PC-3 (cell line): ENCODE results near the gene RAB4A. TPM values are rescaled to one million over a fixed set of nuclear protein-coding genes. Genes with fewer than 3 reads are reported as not detected.

ENCODE experiments used
- ATAC-seq: fragments of 200-7000 bp; cut with Tn5 transposase; 2 replicates; pipeline ENCODE4 v1.9.1; 2020; ENCODE audit warnings: mild to moderate bottlenecking, moderate library complexity
- BruUV-seq: library from RNA; stranded (reverse); fragments of 400-500 nt; replicated peaks from 2 replicates; lab custom pipeline; 2021; lab: Mats Ljungman, UMichigan
- CTCF ChIA-PET: fragments of 300-600 bp; sonication (Branson Sonifier 250); formaldehyde crosslinking; loops from one replicate; lab custom pipeline; 2022; ENCODE audit warnings: antibody characterized with exemption; lab: Charles Lee
- POLR2A ChIA-PET: fragments of 300-600 bp; sonication (Branson Sonifier 250); formaldehyde crosslinking; loops from one replicate; lab custom pipeline; 2022; ENCODE audit warnings: antibody characterized with exemption; ENCODE audit not compliant: unreplicated experiment; lab: Charles Lee
- DNase-seq: peaks from one replicate; pipeline ENCODE4 v3.0.0-alpha.2; 2015
- H2AFZ ChIP-seq: fragments of 300-600 bp; sonication (generic); 2 replicates; pipeline ENCODE4 v1.6.0; 2016; ENCODE audit warnings: antibody characterized with exemption, low read length
- H3F3A ChIP-seq: fragments of 300-600 bp; sonication (generic); one replicate; pipeline ENCODE4 v1.6.0; 2017; ENCODE audit warnings: antibody characterized with exemption, low read length, control low read depth, mild to moderate bottlenecking; ENCODE audit not compliant: unreplicated experiment
- H3K27ac ChIP-seq: fragments of 300-600 bp; sonication (generic); 2 replicates; pipeline ENCODE4 v1.5.1; 2016; ENCODE audit warnings: mild to moderate bottlenecking, low read length
- H3K27me3 ChIP-seq: fragments of 300-600 bp; sonication (generic); 2 replicates; pipeline ENCODE4 v1.6.1; 2016; ENCODE audit warnings: low read length, mixed read lengths
- H3K36me3 ChIP-seq: fragments of 300-600 bp; sonication (generic); 2 replicates; pipeline ENCODE4 v1.6.1; 2016; ENCODE audit warnings: low read depth, mixed run types, low read length, mixed read lengths
- H3K4me1 ChIP-seq: fragments of 300-600 bp; sonication (generic); 2 replicates; pipeline ENCODE4 v1.5.1; 2016; ENCODE audit warnings: low read length; ENCODE audit not compliant: insufficient read depth
- H3K4me2 ChIP-seq: fragments of 300-600 bp; sonication (generic); 2 replicates; pipeline ENCODE4 v1.6.0; 2016; ENCODE audit warnings: low read length
- H3K4me3 ChIP-seq: fragments of 300-600 bp; sonication (generic); 2 replicates; pipeline ENCODE4 v1.5.1; 2016; ENCODE audit warnings: mild to moderate bottlenecking, low read length, mixed read lengths
- H3K79me2 ChIP-seq: fragments of 300-600 bp; sonication (generic); 2 replicates; pipeline ENCODE4 v1.6.1; 2017; ENCODE audit warnings: low read length, mixed read lengths
- H3K9ac ChIP-seq: fragments of 300-600 bp; sonication (generic); 2 replicates; pipeline ENCODE4 v1.6.0; 2016; ENCODE audit warnings: mild to moderate bottlenecking, low read length
- H3K9me2 ChIP-seq: fragments of 300-600 bp; sonication (generic); replicated peaks from 2 replicates; pipeline ENCODE4 v1.6.1; 2016; ENCODE audit warnings: mixed run types, low read length, mixed read lengths
- H3K9me3 ChIP-seq: fragments of 300-600 bp; sonication (generic); 2 replicates; pipeline ENCODE4 v1.6.1; 2016; ENCODE audit warnings: low read length, mixed read lengths
- H4K20me1 ChIP-seq: fragments of 300-600 bp; sonication (generic); 2 replicates; pipeline ENCODE4 v1.6.1; 2016; ENCODE audit warnings: low read length, mixed read lengths
- EZH2 ChIP-seq: fragments of 300-600 bp; sonication (generic); IDR thresholded peaks from one replicate; pipeline ENCODE4 v1.6.1; 2017; ENCODE audit warnings: antibody characterized with exemption, mild to moderate bottlenecking, low read length; ENCODE audit not compliant: unreplicated experiment
- EZH2phosphoT487 ChIP-seq: fragments of 300-600 bp; sonication (generic); IDR thresholded peaks from 2 replicates; pipeline ENCODE4 v1.6.1; 2018; ENCODE audit warnings: mild to moderate bottlenecking, antibody characterized with exemption, low read length, borderline replicate concordance
- intact Hi-C: fragments of 100-400 bp; cut with micrococcal nuclease; formaldehyde crosslinking; loops from 2 replicates; pipeline ENCODE4 v1.9.0; 2023
- total RNA-seq: library from RNA; depleted of rRNA; stranded (reverse); fragments of >200 nt; gene quantifications from 2 replicates; pipeline ENCODE4 v1.2.3, GENCODE V29; 2014
- TF ChIP-seq, protein P1 (sequence below): fragments of 300-600 bp; sonication (generic); conservative IDR thresholded peaks from 2 replicates; pipeline ENCODE4 v1.5.1; 2017; ENCODE audit warnings: antibody characterized with exemption, low read depth, mild to moderate bottlenecking, low read length

The RAB4A gene
- total RNA-seq, 1 experiment from 2014 or later = 67.0 TPM

DNA sequence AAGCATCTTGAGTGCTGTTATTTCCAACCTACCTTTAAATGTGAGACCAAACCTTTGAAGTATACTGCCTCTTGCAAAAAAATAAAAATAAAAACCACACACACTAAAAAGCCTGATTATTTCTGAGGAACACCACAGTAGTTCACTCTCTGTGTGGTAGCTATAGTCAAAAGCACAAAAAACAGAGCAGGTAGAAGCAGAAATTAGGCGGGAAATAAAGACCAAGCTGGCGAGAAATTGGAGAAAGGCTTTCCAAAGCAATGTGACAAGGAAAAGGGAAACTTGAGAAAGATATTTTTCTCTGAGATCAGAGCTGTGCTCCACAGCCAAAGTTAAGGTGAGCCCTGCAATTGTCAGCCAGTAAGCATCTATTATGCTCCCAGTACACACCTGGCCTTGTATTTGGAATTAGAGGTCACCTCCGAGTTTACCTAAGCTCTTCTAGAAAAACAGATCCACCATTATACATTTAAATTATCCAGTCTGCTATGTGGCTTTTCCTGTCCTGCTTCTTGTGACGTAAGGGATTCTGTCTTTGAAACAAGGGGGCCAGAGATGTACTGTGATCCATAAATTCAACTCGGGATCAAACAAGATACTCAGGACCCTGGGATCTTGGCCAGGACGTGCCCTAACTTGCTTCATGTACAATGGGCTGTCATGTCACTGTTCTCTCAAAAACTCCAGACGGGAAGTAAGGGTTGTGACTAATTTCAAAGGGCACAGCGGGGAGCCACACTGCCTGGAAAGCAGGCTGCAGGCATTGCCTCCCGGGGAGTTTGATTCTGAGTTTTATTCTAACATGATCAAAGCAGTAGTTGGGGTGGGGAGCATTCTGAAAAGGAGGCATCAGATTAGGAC, 39.8 kb upstream of the RAB4A start:
- Histone ChIP-seq H3K4me3 (no peak overlapping the region), H3K27ac (no peak overlapping the region)
- POLR2A ChIA-PET = no interaction called here

DNA sequence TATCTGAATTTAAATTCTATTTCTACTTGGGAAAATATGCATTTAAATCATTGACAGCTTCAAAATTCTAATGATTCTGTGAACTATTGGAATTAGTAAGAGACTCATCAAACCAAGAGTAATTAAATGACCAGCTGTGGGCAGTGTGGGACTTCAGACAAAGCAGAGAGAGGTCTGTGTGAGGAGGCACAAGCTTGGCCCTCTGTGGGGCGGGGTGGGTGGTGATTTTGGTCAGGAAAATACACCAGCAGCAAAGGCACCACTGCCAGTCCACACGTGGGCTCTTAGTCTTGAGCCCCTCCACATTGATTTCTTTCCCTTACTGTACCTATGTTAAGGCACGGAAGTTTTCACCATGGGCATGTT, 39.2 kb upstream of the RAB4A start:
- H3K27ac ChIP-seq = no peak overlapping the region
- H3K4me2 ChIP-seq = no peak overlapping the region
- intact Hi-C loops = loop anchor here (2.0 kb wide), 1 partner anchor 497 kb away; the partner anchor contains the start of gene RHOU
- TF ChIP-seq EZH2phosphoT487 (no peak), EZH2 (no peak)
- TF ChIP-seq, protein P1, sequence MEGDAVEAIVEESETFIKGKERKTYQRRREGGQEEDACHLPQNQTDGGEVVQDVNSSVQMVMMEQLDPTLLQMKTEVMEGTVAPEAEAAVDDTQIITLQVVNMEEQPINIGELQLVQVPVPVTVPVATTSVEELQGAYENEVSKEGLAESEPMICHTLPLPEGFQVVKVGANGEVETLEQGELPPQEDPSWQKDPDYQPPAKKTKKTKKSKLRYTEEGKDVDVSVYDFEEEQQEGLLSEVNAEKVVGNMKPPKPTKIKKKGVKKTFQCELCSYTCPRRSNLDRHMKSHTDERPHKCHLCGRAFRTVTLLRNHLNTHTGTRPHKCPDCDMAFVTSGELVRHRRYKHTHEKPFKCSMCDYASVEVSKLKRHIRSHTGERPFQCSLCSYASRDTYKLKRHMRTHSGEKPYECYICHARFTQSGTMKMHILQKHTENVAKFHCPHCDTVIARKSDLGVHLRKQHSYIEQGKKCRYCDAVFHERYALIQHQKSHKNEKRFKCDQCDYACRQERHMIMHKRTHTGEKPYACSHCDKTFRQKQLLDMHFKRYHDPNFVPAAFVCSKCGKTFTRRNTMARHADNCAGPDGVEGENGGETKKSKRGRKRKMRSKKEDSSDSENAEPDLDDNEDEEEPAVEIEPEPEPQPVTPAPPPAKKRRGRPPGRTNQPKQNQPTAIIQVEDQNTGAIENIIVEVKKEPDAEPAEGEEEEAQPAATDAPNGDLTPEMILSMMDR = peak; percentile 29; the same call in 1 of the 2 replicates
- H3K79me2 ChIP-seq = no peaks in the 10 kb centered on the region
- 0 out of 2 replicates have a peak, but pooled peaks cover 2% of the 10 kb centered on the region for H3K27me3 ChIP-seq
- no peaks in the 10 kb centered on the region for H3K36me3 ChIP-seq
- ChIA-PET CTCF (interaction anchor here (0.6 kb wide), 1 partner anchor 19 kb away, joined by 3 read pairs; no protein-coding TSS in a partner anchor), POLR2A (no interaction called here)
- H3K9me3 ChIP-seq = no peaks in the 10 kb centered on the region
- no peak overlapping the region for H2AFZ ChIP-seq
- ATAC-seq (no peak), DNase-seq (no peak)
- H3F3A ChIP-seq = no peaks in the 10 kb centered on the region
- H3K4me3 ChIP-seq = no peak overlapping the region
- BruUV-seq = no TSS peak
- no peak overlapping the region for H3K9ac ChIP-seq
- no peaks in the 10 kb centered on the region for H3K9me2 ChIP-seq
- peaks cover 39% of the 10 kb centered on the region for H3K4me1 ChIP-seq
- no peaks in the 10 kb centered on the region for H4K20me1 ChIP-seq

More for the DNA sequence above, 39.8 kb upstream of the RAB4A start:
- no peak overlapping the region for H3K9ac ChIP-seq
- H3F3A ChIP-seq = no peaks in the 10 kb centered on the region
- H3K79me2 ChIP-seq = no peaks in the 10 kb centered on the region
- DNase-seq (peak; percentile 44), ATAC-seq (peak; percentile 23)
- H3K4me1 ChIP-seq = peaks cover 39% of the 10 kb centered on the region
- peak overlapping the region; percentile 78; the same call in 1 of the 2 replicates for H3K4me2 ChIP-seq
- no peaks in the 10 kb centered on the region for H3K9me3 ChIP-seq
- H3K9me2 ChIP-seq = no peaks in the 10 kb centered on the region
- H4K20me1 ChIP-seq = no peaks in the 10 kb centered on the region
- no TSS peak for BruUV-seq
- no peaks in the 10 kb centered on the region for H3K36me3 ChIP-seq
- H2AFZ ChIP-seq = no peak overlapping the region
- CTCF ChIA-PET = interaction anchor here (0.6 kb wide), 1 partner anchor 18 kb away, joined by 3 read pairs; no protein-coding TSS in a partner anchor
- intact Hi-C loops = loop anchor here (2.0 kb wide), 1 partner anchor 496 kb away; the partner anchor contains the start of gene RHOU
- 0 out of 2 replicates have a peak, but pooled peaks cover 2% of the 10 kb centered on the region for H3K27me3 ChIP-seq
- no peak for TF ChIP-seq EZH2
- TF ChIP-seq EZH2phosphoT487 = no peak
- TF ChIP-seq, protein P1 = no peak
